Endodermal cell (in vitro differentiated cells): Measurements from ENCODE around the gene TPD52L2. TPM values are rescaled to one million over a fixed set of nuclear protein-coding genes. Genes with fewer than 3 reads are reported as not detected.

Source experiments
- DNase-seq: peaks from one replicate; pipeline ENCODE4 v3.0.0-alpha.2; 2017
- H3K27ac ChIP-seq: 2 replicates; pipeline ENCODE4 v1.5.1; 2013; ENCODE audit warnings: mild to moderate bottlenecking, low read depth, low read length, moderate library complexity
- H3K27me3 ChIP-seq: 2 replicates; pipeline ENCODE4 v1.6.1; 2013; ENCODE audit warnings: mild to moderate bottlenecking, low read length, moderate library complexity; ENCODE audit not compliant: insufficient read depth, control insufficient read depth, poor library complexity, severe bottlenecking
- H3K36me3 ChIP-seq: 2 replicates; pipeline ENCODE4 v1.7.0; 2013; ENCODE audit warnings: mild to moderate bottlenecking, low read length, moderate library complexity; ENCODE audit not compliant: control insufficient read depth, insufficient read depth
- H3K4me1 ChIP-seq: one replicate; pipeline ENCODE4 v1.7.0; 2013; ENCODE audit warnings: low read length; ENCODE audit not compliant: control insufficient read depth, insufficient read depth
- H3K4me3 ChIP-seq: 2 replicates; pipeline ENCODE4 v1.5.1; 2013; ENCODE audit warnings: mild to moderate bottlenecking, low read length, moderate library complexity
- H3K9ac ChIP-seq: 2 replicates; pipeline ENCODE4 v1.6.1; 2013; ENCODE audit warnings: mild to moderate bottlenecking, low read length, moderate library complexity; ENCODE audit not compliant: poor library complexity, severe bottlenecking; ENCODE audit errors: extremely low read depth
- H3K9me3 ChIP-seq: 2 replicates; pipeline ENCODE4 v1.6.1; 2013; ENCODE audit warnings: mild to moderate bottlenecking, low read length, moderate library complexity; ENCODE audit not compliant: control insufficient read depth
- H3K27ac Mint-ChIP-seq: 2 replicates; pipeline ENCODE4 v1.8.0; 2020; ENCODE audit warnings: mixed read lengths
- H3K27me3 Mint-ChIP-seq: 2 replicates; pipeline ENCODE4 v1.8.0; 2021; ENCODE audit warnings: mild to moderate bottlenecking, mixed read lengths; ENCODE audit not compliant: insufficient read depth
- H3K36me3 Mint-ChIP-seq: 2 replicates; pipeline ENCODE4 v1.8.0; 2020; ENCODE audit warnings: low read depth, mixed read lengths
- H3K4me1 Mint-ChIP-seq: 2 replicates; pipeline ENCODE4 v1.8.0; 2020; ENCODE audit warnings: mixed read lengths
- H3K4me3 Mint-ChIP-seq: 2 replicates; pipeline ENCODE4 v1.8.0; 2020; ENCODE audit warnings: mild to moderate bottlenecking, moderate library complexity, mixed read lengths
- H3K9me3 Mint-ChIP-seq: 2 replicates; pipeline ENCODE4 v1.8.0; 2020; ENCODE audit warnings: mild to moderate bottlenecking, mixed read lengths
- CTCF ChIP-seq: fragments of 200-600 bp; sonication (generic); conservative IDR thresholded peaks from 2 replicates; pipeline ENCODE4 v1.5.0; 2021; ENCODE audit warnings: antibody characterized with exemption, mild to moderate bottlenecking
- WGBS, 2 experiments: methylation state at CpG; one replicate each; pipeline versions ENCODE4 v1.1.5 to v1.1.7; 2013; ENCODE audit warnings: missing lambda C conversion rate in 2 of 2, mixed read lengths in 1 of 2; ENCODE audit not compliant: insufficient coverage in 1 of 2, insufficient read length in 1 of 2; 5-methylcytosine and 5-hydroxymethylcytosine counted together
- total RNA-seq, 2 donors: library from RNA; stranded (reverse); fragmentation: NEBNext Ultra II Directional in 1 of 2; extraction: Animal tissue kit (Norgen Biotek cat#: 25700) in 1 of 2; gene quantifications; 2 replicates in 1 of 2; 3 replicates in 1 of 2; pipeline ENCODE4 v1.2.1, GENCODE V29; 2021

The TPD52L2 gene
- total RNA-seq, 2 donors from 2014 or later: 68.3 to 85.2 TPM

GRCh38 chr20:63908008-63908682, 43.1 kb downstream of the TPD52L2 start:
- 94 to 99% methylated on average over 16 of the region's 16 CpGs for WGBS, 2 experiments

DNA sequence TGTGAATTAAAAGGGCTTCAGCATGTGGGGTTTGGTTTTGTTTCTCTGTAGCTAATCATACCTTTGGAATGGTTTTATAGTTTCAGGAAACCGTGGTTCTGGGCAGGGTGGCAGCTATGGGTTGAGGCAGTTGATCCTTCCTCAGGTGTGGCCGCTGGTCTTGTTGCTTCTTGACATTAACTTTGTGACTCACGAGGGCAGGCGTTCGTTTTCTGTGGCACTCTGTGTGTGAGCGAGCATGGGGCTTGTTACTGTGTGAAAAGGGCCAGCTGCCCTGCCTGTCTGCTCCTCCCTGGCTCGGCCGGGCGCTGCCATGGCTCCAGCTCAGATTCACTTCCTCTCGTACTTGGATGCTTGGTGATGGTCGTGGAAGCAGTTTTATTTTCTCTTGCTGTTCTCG, 46.1 kb downstream of the TPD52L2 start:
- Mint-ChIP-seq H3K36me3 (peaks cover 22% of the 10 kb centered on the region), H3K27ac (peak overlapping the region; percentile 5)
- 93% methylated on average over 8 to 12 of the region's 12 CpGs for WGBS, 2 experiments

More at GRCh38 chr20:63908008-63908682, 43.1 kb downstream of the TPD52L2 start:
- Histone ChIP-seq H3K36me3 (no peaks in the 10 kb centered on the region), H3K4me3 (no peak overlapping the region), H3K9me3 (no peaks in the 10 kb centered on the region), H3K9ac (no peak overlapping the region), H3K4me1 (no peaks in the 10 kb centered on the region), H3K27ac (no peak overlapping the region), H3K27me3 (no peaks in the 10 kb centered on the region)
- Mint-ChIP-seq H3K4me3 (no peak overlapping the region), H3K9me3 (no peaks in the 10 kb centered on the region), H3K4me1 (peaks cover 10% of the 10 kb centered on the region), H3K27ac (no peak overlapping the region), H3K36me3 (peaks cover 12% of the 10 kb centered on the region), H3K27me3 (peaks cover 4% of the 10 kb centered on the region)
- no peak for TF ChIP-seq CTCF
- DNase-seq: no peak

GRCh38 chr20:63913768-63914167, 48.7 kb downstream of the TPD52L2 start:
- Histone ChIP-seq H3K9me3 (peaks cover 23% of the 10 kb centered on the region), H3K4me3 (no peak overlapping the region), H3K4me1 (no peaks in the 10 kb centered on the region), H3K9ac (no peak overlapping the region), H3K27me3 (no peaks in the 10 kb centered on the region), H3K27ac (no peak overlapping the region), H3K36me3 (peaks cover 7% of the 10 kb centered on the region)
- peaks cover 27% of the 10 kb centered on the region for H3K9me3 Mint-ChIP-seq
- no peak for TF ChIP-seq CTCF
- H3K4me1 Mint-ChIP-seq: peaks cover 12% of the 10 kb centered on the region
- DNase-seq: no peak
- H3K4me3 Mint-ChIP-seq: no peak overlapping the region
- H3K36me3 Mint-ChIP-seq: peaks cover 38% of the 10 kb centered on the region
- WGBS, 2 experiments: 96 to 100% methylated on average over 7 to 12 of the region's 12 CpGs
- no peak overlapping the region for H3K27ac Mint-ChIP-seq
- H3K27me3 Mint-ChIP-seq: no peaks in the 10 kb centered on the region

More for the DNA sequence above, 46.1 kb downstream of the TPD52L2 start:
- H3K4me1 ChIP-seq: no peaks in the 10 kb centered on the region
- H3K36me3 ChIP-seq: no peaks in the 10 kb centered on the region
- Mint-ChIP-seq H3K27me3 (no peaks in the 10 kb centered on the region), H3K4me3 (no peak overlapping the region), H3K4me1 (peaks cover 12% of the 10 kb centered on the region), H3K9me3 (peaks cover 15% of the 10 kb centered on the region)
- H3K9me3 ChIP-seq: peaks cover 13% of the 10 kb centered on the region
- no peak for TF ChIP-seq CTCF
- no peak for DNase-seq
- H3K9ac ChIP-seq: no peak overlapping the region
- no peak overlapping the region for H3K4me3 ChIP-seq
- H3K27ac ChIP-seq: peak overlapping the region; percentile 24
- H3K27me3 ChIP-seq: no peaks in the 10 kb centered on the region
